HepG2 (cell line): ENCODE data around the gene ERF. TPM values are rescaled to one million over a fixed set of nuclear protein-coding genes. Genes with fewer than 3 reads are reported as not detected.

ENCODE experiments used
- CBFB ChIP-seq: sonication (generic); formaldehyde crosslinking; IDR thresholded peaks from 2 replicates; pipeline ENCODE4 v1.4.0; 2020; ENCODE audit warnings: missing genetic modification reagents
- CBX1 ChIP-seq: IDR thresholded peaks from one replicate; pipeline ENCODE4 v1.6.1; 2016; ENCODE audit warnings: antibody characterized with exemption, low read depth
- MAFF ChIP-seq: IDR thresholded peaks from 2 replicates; pipeline ENCODE4 v1.6.1; 2011; ENCODE audit warnings: low read depth, low read length, improper control_type of control experiment
- POGZ ChIP-seq: sonication (generic); formaldehyde crosslinking; IDR thresholded peaks from 2 replicates; pipeline ENCODE4 v1.4.0; 2020; ENCODE audit warnings: mild to moderate bottlenecking, missing genetic modification reagents
- POLR2AphosphoS5 ChIP-seq: IDR thresholded peaks from 2 replicates; pipeline ENCODE4 v1.6.1; 2012; ENCODE audit warnings: low read depth, low read length
- RXRB ChIP-seq: IDR thresholded peaks from 2 replicates; pipeline ENCODE4 v1.6.1; 2016; ENCODE audit warnings: borderline replicate concordance, missing genetic modification reagents, missing compliant biosample characterization
- U2AF2 ChIP-seq: fragments of 200-400 bp; formaldehyde crosslinking; IDR thresholded peaks from 2 replicates; pipeline ENCODE4 v1.6.1; 2017; ENCODE audit warnings: low read depth, mild to moderate bottlenecking, low read length
- WIZ ChIP-seq: sonication (generic); formaldehyde crosslinking; IDR thresholded peaks from 2 replicates; pipeline ENCODE4 v1.5.1; 2020; ENCODE audit warnings: mild to moderate bottlenecking, missing genetic modification reagents
- ZBTB20 ChIP-seq: sonication (generic); formaldehyde crosslinking; IDR thresholded peaks from 2 replicates; pipeline ENCODE4 v1.8.1; 2023; ENCODE audit warnings: missing genetic modification reagents, low read depth, mild to moderate bottlenecking, borderline replicate concordance
- ZNF138 ChIP-seq: sonication (generic); formaldehyde crosslinking; IDR thresholded peaks from 2 replicates; pipeline ENCODE4 v1.5.0; 2020; ENCODE audit warnings: mild to moderate bottlenecking, low read depth, missing genetic modification reagents
- ZNF556 ChIP-seq: sonication (generic); formaldehyde crosslinking; IDR thresholded peaks from 2 replicates; pipeline ENCODE4 v1.4.0; 2020; ENCODE audit warnings: mild to moderate bottlenecking, missing genetic modification reagents, borderline replicate concordance
- ZNF589 ChIP-seq: sonication (generic); formaldehyde crosslinking; conservative IDR thresholded peaks from 2 replicates; pipeline ENCODE4 v1.8.0; 2022; ENCODE audit warnings: mild to moderate bottlenecking, moderate library complexity, missing genetic modification reagents
- ZNF619 ChIP-seq: sonication (generic); formaldehyde crosslinking; IDR thresholded peaks from 2 replicates; pipeline ENCODE4 v1.4.0; 2020; ENCODE audit warnings: mild to moderate bottlenecking, missing genetic modification reagents
- ZNF746 ChIP-seq: sonication (generic); formaldehyde crosslinking; IDR thresholded peaks from 2 replicates; pipeline ENCODE4 v1.8.0; 2022; ENCODE audit warnings: mild to moderate bottlenecking, missing genetic modification reagents
- ZSCAN21 ChIP-seq: sonication (generic); formaldehyde crosslinking; IDR thresholded peaks from 2 replicates; pipeline ENCODE4 v1.8.0; 2022; ENCODE audit warnings: mild to moderate bottlenecking, missing genetic modification reagents, moderate library complexity, borderline replicate concordance
- polyA plus RNA-seq, 8 experiments: library from polyadenylated mRNA; depleted of rRNA in 3 of 8; stranded (reverse) in 7 of 8; unstranded in 1 of 8; fragments of >200 nt; fragmentation: Illumina TruSeq in 4 of 8; extraction: Trizol in 4 of 8; gene quantifications; 2 replicates each; pipeline versions ENCODE4 v1.2.1 to v1.2.3, GENCODE V29; 2011 to 2016; ENCODE audit warnings: low read depth in 4 of 8, missing spikeins in 1 of 8, mixed read lengths in 1 of 8; ENCODE audit not compliant: insufficient read depth in 1 of 8
- total RNA-seq, 5 experiments: library from RNA; depleted of rRNA; stranded (reverse); fragments of >200 nt; fragmentation: Illumina TruSeq; extraction: Trizol; gene quantifications; 2 replicates each; pipeline ENCODE4 v1.2.3, GENCODE V29; 2016; ENCODE audit warnings: low read depth in 1 of 5
- TF ChIP-seq, protein P1 (sequence below): IDR thresholded peaks from 2 replicates; pipeline ENCODE4 v1.6.1; 2016; ENCODE audit warnings: mild to moderate bottlenecking
- TF ChIP-seq, protein P2 (sequence below): sonication (generic); formaldehyde crosslinking; IDR thresholded peaks from 2 replicates; pipeline ENCODE4 v1.5.1; 2020; ENCODE audit warnings: mild to moderate bottlenecking, missing genetic modification reagents, moderate library complexity
- TF ChIP-seq, protein P3 (sequence below): IDR thresholded peaks from 2 replicates; pipeline ENCODE4 v1.6.1; 2016; ENCODE audit warnings: control low read depth
- TF ChIP-seq, protein P4 (sequence below): IDR thresholded peaks from 2 replicates; pipeline ENCODE4 v1.6.1; 2018; ENCODE audit warnings: missing genetic modification reagents
- TF ChIP-seq, protein P5 (sequence below): sonication (generic); formaldehyde crosslinking; IDR thresholded peaks from 2 replicates; pipeline ENCODE4 v1.5.0; 2020; ENCODE audit warnings: missing genetic modification reagents

The ERF gene
- total and polyA plus RNA-seq, 2 of the 13 experiments (the other 11 are each of a cell fraction or from before 2014, with no cell fraction given) = 67.1 to 69.9 TPM

DNA sequence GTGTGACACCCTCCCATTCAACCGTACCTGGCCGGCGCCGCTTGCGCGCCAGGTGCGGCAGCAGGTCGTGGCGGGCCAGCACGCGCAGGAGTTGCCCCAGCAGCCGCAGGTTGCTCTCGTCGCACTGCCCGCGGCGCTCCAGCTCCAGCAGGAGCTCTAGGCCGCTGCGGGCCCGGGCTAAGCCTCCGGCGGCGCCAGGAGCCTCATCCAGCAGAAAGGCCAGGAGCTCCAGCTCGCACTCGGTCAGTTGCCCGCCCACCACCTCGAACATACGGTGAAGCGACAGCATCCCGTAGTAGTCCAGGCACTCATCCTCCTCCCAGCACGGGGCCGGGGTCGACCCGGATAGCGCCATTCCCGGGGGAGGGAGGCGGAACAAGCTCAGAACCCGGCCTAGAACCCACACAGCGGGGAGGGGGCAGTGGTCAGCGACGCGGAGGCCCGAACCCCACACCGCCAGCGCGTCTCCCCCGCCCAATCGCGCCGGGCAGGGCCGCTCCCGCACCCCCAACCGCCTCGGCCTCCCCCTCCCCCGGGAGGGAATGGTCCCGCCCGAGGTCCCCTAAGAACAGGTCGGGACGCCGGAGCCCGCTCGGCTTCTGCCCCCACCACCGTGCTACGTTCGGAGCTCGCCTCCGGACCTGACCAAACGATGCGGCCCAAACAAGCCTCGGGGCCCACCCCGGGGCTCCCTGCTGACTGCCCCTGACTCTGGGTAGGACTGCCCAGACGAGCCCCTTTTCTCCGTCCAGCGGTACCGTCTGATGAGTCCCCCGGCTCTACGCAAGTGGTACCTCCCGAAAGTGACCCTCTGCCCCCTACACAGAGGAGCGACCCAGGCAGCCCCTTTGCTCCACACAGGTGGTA lies 38.0 kb downstream of the ERF start (continued):
- TF ChIP-seq, protein P1, sequence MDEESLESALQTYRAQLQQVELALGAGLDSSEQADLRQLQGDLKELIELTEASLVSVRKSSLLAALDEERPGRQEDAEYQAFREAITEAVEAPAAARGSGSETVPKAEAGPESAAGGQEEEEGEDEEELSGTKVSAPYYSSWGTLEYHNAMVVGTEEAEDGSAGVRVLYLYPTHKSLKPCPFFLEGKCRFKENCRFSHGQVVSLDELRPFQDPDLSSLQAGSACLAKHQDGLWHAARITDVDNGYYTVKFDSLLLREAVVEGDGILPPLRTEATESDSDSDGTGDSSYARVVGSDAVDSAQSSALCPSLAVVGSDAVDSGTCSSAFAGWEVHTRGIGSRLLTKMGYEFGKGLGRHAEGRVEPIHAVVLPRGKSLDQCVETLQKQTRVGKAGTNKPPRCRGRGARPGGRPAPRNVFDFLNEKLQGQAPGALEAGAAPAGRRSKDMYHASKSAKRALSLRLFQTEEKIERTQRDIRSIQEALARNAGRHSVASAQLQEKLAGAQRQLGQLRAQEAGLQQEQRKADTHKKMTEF (CRISPR knock-in tag) = no peak
- TF ChIP-seq CBFB (no peak), U2AF2 (no peak), ZBTB20 (no peak), POLR2AphosphoS5 (no peak), ZNF589 (CRISPR knock-in tag) (no peak), RXRB (CRISPR knock-in tag) (no peak), ZNF619 (CRISPR knock-in tag) (no peak), MAFF (no peak), ZNF556 (no peak), ZNF746 (CRISPR knock-in tag) (0 out of 2 replicates have a peak, but pooled peaks have one; percentile 36), WIZ (no peak), CBX1 (no peak), POGZ (CRISPR knock-in tag) (peak; percentile 16; the same call in 1 of the 2 replicates), ZNF138 (CRISPR knock-in tag) (no peak), ZSCAN21 (CRISPR knock-in tag) (peak; percentile 34; the same call in 1 of the 2 replicates)
- TF ChIP-seq, protein P2, sequence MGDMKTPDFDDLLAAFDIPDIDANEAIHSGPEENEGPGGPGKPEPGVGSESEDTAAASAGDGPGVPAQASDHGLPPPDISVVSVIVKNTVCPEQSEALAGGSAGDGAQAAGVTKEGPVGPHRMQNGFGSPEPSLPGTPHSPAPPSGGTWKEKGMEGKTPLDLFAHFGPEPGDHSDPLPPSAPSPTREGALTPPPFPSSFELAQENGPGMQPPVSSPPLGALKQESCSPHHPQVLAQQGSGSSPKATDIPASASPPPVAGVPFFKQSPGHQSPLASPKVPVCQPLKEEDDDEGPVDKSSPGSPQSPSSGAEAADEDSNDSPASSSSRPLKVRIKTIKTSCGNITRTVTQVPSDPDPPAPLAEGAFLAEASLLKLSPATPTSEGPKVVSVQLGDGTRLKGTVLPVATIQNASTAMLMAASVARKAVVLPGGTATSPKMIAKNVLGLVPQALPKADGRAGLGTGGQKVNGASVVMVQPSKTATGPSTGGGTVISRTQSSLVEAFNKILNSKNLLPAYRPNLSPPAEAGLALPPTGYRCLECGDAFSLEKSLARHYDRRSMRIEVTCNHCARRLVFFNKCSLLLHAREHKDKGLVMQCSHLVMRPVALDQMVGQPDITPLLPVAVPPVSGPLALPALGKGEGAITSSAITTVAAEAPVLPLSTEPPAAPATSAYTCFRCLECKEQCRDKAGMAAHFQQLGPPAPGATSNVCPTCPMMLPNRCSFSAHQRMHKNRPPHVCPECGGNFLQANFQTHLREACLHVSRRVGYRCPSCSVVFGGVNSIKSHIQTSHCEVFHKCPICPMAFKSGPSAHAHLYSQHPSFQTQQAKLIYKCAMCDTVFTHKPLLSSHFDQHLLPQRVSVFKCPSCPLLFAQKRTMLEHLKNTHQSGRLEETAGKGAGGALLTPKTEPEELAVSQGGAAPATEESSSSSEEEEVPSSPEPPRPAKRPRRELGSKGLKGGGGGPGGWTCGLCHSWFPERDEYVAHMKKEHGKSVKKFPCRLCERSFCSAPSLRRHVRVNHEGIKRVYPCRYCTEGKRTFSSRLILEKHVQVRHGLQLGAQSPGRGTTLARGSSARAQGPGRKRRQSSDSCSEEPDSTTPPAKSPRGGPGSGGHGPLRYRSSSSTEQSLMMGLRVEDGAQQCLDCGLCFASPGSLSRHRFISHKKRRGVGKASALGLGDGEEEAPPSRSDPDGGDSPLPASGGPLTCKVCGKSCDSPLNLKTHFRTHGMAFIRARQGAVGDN = peak; percentile 15; the same call in 1 of the 2 replicates
- TF ChIP-seq, protein P3, sequence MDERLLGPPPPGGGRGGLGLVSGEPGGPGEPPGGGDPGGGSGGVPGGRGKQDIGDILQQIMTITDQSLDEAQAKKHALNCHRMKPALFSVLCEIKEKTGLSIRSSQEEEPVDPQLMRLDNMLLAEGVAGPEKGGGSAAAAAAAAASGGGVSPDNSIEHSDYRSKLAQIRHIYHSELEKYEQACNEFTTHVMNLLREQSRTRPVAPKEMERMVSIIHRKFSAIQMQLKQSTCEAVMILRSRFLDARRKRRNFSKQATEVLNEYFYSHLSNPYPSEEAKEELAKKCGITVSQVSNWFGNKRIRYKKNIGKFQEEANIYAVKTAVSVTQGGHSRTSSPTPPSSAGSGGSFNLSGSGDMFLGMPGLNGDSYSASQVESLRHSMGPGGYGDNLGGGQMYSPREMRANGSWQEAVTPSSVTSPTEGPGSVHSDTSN = no peak
- TF ChIP-seq, protein P4, sequence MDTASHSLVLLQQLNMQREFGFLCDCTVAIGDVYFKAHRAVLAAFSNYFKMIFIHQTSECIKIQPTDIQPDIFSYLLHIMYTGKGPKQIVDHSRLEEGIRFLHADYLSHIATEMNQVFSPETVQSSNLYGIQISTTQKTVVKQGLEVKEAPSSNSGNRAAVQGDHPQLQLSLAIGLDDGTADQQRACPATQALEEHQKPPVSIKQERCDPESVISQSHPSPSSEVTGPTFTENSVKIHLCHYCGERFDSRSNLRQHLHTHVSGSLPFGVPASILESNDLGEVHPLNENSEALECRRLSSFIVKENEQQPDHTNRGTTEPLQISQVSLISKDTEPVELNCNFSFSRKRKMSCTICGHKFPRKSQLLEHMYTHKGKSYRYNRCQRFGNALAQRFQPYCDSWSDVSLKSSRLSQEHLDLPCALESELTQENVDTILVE = no peak
- TF ChIP-seq, protein P5, sequence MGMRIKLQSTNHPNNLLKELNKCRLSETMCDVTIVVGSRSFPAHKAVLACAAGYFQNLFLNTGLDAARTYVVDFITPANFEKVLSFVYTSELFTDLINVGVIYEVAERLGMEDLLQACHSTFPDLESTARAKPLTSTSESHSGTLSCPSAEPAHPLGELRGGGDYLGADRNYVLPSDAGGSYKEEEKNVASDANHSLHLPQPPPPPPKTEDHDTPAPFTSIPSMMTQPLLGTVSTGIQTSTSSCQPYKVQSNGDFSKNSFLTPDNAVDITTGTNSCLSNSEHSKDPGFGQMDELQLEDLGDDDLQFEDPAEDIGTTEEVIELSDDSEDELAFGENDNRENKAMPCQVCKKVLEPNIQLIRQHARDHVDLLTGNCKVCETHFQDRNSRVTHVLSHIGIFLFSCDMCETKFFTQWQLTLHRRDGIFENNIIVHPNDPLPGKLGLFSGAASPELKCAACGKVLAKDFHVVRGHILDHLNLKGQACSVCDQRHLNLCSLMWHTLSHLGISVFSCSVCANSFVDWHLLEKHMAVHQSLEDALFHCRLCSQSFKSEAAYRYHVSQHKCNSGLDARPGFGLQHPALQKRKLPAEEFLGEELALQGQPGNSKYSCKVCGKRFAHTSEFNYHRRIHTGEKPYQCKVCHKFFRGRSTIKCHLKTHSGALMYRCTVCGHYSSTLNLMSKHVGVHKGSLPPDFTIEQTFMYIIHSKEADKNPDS (CRISPR knock-in tag) = no peak
